Endometrial microvascular endothelial cells (primary cell): ENCODE measurements around the gene GFOD2. TPM values are rescaled to one million over a fixed set of nuclear protein-coding genes. Genes with fewer than 3 reads are reported as not detected.

Experiments
- in situ Hi-C: cut with HindIII; loops from 2 replicates; pipeline ENCODE4 v1.10.0; 2017; ENCODE audit warnings: low sequenced_read_pairs, low pct_unique_long_range_greater_than_20kb; ENCODE audit errors: inconsistent ontology term
- total RNA-seq: library from RNA; depleted of rRNA; stranded (reverse); fragments of >200 nt; gene quantifications from one replicate; pipeline ENCODE4 v1.2.3, GENCODE V29; 2015; ENCODE audit errors: inconsistent ontology term

GFOD2 gene
- total RNA-seq, 1 donor from 2014 or later: 27.0 TPM

DNA sequence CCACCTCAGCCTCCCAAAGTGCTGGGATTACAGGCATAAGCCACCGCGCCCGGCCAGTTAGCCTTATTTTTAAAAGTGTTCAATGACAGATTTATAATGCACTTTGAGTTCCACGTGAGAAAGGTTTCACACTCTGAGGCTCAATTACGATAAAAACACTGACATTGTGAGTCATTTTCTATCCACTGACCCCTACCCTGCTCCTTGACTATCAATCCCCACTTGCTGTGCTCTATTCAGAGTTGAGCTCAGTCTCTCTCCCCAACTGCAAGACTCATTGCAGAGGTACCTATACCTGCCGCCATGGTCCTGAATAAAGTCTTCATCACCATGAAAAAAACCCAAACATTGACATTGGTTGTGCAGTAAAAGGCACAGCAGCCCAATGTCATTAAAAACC lies 8.5 kb downstream of the GFOD2 start:
- in situ Hi-C loops: no loop called here

DNA sequence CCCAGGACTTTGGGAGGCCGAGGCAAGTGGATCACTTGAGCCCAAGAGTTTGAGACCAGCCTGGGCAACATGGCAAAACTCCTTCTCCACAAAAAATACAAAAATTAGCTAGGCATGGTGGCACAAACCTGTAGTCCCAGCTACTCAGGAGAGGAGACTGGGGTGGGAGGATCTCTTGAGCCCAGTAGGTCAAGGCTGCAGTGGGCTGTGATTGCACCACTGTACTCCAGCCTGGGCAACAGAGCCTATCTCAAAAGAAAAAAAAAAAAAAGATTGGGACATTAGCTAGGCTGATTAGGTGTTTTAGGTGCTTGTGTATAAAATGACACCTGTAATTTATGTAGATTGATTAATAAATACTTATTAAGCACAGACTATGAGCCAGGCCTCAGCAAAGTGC lies 10.1 kb downstream of the GFOD2 start:
- in situ Hi-C loops: no loop called here

DNA sequence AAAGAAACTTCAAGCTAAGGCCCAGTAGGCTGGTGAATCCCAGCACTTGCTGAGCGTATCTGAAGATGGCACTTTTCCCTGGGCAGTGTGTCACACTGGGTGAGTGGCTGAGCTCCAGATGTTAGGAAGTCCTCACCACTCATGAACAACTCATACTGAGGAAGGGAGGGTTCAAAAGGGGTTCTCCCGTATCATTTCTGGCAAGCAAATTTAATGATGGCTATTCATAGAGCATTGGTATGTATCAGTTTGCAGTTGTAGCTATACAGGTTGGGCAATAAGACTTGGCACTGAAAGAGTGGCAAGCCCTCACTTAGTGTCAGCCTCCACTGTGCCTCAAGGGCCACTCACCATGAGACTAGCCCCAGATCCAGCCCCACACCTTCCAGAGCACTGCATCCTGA lies 10.7 kb downstream of the GFOD2 start:
- in situ Hi-C loops: no loop called here

DNA sequence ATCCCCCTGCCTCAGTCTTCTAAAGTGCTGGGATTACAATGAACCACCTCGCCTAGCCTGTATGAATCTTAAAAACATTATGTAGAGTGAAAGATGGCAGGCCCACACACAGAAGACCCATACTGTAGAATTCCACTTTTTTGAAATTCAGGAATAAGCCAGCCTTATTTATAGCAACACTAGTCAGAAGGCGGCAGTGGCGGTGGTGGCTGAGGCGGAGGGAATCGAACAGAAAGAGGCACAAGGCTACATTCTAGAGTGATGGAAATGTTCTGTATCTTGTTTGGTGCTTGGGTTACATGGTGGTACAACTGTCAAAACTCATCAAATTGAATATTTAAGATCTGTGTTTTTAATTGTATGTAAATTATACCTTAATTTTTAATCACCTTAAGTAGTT lies 11.3 kb downstream of the GFOD2 start:
- in situ Hi-C loops: no loop called here

DNA sequence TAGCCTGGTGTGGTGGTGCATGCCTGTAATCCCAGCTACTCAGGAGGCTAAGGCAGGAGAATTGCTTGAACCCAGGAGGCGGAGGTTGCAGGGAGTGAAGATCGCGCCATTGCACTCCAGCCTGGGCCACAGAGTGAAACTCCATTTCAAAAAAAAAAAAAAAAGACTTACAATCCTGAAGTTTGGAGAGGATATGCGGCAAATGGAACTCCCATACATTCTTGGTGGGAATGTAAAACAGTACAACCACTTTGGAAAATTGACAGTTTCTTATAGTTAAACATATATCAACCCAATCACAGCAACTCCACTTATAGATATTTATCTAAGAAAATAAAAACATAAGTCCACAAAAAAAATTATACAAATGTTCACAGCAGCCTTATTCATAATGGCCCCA lies 11.9 kb downstream of the GFOD2 start:
- in situ Hi-C loops: no loop called here

DNA sequence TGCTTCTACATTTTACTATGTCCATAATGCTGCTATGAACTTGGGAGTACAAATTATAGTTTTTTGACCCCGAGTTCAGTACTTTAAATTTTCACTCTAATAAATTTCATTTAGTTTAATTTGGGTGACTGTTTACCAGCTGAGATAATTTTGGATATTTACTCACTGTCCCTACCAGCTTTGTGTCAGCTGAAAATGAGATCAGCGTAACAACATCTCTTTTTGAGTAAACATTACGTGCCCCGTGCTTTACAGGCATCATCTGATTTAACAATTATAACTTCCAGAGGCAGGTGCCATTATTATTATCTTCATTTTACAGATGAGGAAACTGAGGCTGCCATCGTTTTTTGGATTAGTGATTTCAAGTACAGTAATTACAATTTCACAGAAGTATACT lies 15.0 kb downstream of the GFOD2 start:
- in situ Hi-C loops: no loop called here

DNA sequence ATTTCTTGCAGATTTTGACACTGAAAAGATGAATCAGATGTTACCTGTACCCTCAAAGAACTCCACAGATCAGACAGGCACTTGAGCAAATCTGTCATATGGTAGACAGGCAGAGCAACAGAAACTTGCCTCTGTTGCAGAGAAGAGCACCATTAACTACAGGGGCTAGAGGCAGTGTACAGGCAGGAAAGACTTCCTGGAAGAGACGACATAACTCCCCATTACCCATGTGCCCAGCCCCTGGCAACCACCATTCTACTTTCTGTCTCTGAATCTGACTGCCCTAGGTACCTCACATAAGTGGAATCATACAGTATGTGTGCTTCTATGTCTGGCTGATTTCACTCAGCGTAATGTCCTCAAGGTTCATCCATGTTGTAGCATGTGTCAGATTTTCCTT lies 15.5 kb downstream of the GFOD2 start:
- in situ Hi-C loops: no loop called here

DNA sequence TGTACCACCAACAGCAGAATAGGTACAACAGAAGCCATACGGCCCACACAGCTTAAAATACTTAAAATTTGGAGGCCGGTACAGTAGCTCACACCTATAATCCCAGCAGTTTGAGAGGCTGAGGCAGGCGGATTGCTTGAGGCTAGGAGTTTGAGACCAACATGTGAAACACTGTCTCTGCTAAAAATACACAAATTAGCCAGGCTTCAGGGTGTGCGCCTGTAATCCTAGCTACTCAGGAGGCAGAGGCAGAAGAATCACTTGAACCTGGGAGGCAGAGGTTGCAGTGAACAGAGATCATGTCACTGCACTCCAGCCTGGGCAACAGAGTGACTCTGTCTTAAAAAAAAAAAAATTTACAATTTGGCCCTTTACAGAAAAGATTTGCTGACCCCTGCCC lies 17.0 kb downstream of the GFOD2 start:
- in situ Hi-C loops: no loop called here

DNA sequence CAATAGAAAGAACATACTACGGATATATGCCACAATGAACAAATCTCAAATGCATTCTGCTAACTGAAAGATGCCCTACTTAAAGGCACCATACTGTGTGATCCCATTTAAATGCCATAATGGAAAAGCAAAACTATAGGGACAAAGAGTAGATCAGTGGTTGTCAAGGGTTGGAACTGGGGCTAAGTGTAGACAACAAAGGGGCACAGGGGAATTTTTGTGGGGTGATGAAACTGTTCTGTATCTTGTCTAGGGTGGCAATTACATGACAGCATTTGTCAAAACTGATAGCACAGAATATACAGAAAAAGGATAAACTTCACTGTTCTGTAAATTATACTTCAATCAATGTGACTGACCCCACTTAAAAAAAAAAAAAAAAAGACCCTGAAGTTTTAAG lies 17.7 kb downstream of the GFOD2 start:
- in situ Hi-C loops: no loop called here

DNA sequence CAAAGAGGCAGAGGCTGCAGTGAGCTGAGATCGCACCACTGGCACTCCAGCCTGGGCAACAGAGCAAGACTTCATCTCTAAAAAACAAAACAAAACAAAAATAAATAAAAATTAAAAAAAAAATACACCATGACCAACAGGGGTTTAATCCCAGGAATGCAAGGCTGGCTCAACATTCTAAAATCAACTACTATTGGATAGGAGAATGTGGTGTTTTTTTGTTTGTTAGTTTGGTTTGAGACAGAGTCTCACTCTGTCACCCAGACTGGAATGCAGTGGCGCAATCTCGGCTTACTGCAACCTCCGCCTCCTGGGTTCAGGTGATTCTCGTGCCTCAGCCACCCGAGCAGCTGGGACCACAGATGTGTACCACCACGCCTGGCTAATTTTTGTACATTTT lies 19.9 kb downstream of the GFOD2 start:
- in situ Hi-C loops: loop anchor here (25.0 kb wide), 1 partner anchor 113 kb away; the partner anchor contains the start of genes RANBP10 and TSNAXIP1

DNA sequence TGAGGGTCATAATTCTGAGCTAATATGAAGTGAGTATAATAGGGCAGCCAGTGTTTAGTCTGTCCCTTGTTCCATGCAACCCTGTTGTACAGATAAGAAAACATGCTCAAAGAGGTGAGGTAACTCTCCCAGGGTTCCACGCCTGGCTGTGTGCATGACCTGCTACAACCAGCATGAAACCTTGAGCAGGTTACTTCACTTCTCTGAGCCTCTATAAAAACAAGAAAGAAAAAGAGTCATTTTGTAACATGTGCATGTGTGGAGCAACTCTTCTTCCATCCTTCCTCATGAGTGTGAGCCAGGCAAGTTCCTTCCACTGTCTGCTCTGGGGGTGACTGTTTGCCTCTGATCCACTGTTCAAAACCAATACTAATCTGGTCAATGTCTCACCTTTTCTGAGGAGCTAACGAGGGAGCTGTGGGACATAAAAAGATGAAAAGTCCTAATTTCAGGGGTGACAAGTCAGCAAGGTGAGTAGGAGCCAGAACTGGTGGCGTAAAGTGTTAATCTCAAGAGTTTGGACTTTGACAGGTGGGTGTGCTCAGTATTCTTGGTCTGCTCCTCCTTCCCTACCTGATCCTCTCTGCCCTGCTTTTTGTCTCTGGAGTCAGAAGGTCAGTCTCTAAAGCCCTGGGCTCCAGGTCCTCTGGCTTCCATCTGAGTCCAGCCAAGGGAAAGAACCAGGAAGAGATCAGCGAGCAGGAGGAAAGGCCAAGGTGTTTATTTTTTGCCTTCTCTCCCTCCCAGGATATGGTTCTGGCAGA lies 21.5 kb downstream of the GFOD2 start:
- in situ Hi-C loops: loop anchor here (25.0 kb wide), 1 partner anchor 115 kb away; the partner anchor contains the start of genes RANBP10 and TSNAXIP1

DNA sequence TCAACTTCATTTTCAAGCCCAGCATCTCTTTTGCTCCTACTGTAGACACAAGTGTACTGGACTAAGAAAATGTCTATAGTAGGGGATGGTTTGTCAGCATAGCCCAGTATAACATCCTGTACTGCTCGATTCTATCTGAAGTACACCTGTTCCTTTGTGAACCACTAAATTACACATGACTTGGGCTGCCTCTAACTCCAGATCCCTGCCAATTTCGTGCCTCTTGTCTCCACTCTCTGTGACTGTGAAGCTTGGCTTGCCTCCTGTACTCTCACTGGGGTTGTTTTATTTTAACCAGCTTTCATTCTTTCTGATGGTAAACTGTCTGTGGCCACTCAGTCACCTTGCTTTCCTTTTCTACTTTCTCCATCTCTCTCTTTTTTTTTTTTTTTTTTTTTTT lies 24.5 kb downstream of the GFOD2 start:
- in situ Hi-C loops: loop anchor here (25.0 kb wide), 1 partner anchor 118 kb away; the partner anchor contains the start of genes RANBP10 and TSNAXIP1

DNA sequence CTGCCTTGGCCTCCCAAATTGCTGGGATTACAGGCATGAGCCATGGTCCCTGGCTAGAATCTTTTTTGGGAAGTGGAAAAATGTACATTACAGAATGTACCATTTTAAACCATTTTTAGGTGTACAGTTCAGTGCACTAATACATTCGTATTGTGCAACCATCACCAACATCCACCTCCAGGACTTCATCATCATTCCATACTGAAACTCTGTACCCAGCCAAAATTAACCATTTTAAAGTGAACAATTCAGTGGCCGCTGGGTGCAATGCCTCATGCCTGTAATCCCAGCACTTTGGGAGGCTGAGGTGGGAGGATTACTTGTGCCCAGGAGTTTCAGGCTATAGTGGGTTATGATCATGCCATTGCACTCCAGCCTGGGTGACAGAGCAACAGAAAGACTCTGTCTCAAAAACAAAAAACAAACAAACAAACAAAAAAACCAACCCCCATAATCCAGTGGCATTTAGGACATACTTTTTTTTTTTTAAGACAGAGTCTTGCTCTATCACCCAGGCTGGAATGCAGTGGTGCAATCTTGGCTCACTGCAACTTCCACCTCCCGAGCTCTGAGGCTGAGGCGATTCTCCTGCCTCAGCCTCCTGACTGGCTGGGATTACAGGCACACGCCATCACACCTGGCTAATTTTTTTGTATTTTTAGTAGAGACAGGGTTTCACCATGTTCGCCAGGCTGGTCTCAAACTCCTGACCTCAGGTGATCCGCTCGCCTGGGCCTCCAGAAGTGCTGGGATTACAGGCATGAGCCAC lies 25.4 kb downstream of the GFOD2 start:
- in situ Hi-C loops: loop anchor here (25.0 kb wide), 1 partner anchor 119 kb away; the partner anchor contains the start of genes RANBP10 and TSNAXIP1

DNA sequence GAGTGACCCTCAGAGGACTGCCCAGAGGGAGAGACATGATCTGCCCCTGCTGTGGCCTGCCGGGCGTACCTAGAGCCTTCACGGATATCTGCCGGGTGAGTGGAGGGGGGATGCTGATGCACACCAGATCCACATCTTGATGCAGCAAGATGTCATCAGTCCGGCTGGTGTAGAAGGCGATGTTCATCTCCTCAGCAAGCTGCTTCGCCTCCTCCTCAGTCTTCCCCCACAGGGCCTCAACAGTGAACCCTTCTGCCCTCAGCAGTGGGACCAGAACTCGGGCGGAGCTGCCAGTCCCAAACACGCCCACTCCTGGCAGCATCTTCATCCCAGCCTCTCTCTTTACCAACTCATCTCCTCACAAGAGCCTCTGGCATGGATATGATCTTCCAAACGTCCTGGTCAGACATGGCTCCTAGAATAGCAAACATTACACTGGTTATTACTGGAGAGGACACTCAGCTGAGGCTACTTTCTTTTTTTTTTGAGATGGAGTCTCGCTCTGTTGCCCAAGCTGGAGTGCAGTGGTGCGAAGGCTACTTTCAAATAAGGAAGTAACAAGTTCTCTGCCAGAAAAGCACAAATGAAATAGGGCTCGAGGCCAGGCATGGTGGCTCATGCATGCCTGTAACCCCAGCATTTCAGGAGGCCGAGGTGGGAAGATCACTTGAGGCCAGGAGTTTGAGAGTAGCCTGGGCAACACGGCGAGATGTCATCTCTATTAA lies 33.6 kb downstream of the GFOD2 start:
- in situ Hi-C loops: loop anchor here (25.0 kb wide), 1 partner anchor 127 kb away; the partner anchor contains the start of genes RANBP10 and TSNAXIP1

DNA sequence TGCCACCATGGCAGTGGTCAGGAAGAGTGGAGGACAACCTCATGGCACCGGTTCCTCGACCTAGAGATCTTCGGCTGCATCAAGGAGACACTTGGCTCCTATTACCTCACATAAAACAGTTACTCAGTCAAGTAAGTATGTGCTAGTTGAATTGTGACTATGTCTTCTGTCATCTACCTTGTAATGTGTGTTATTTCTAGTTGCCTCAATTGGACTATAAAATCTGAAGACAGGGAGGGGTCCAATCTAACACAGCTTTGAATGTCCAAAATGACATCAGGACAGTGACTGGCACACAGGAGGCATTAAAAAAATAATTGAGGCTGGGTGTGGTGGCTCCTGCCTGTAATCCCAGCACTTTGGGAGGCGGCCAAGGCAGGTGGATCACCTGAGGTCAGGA lies 35.3 kb downstream of the GFOD2 start:
- in situ Hi-C loops: loop anchor here (25.0 kb wide), 1 partner anchor 129 kb away; the partner anchor contains the start of genes RANBP10 and TSNAXIP1

DNA sequence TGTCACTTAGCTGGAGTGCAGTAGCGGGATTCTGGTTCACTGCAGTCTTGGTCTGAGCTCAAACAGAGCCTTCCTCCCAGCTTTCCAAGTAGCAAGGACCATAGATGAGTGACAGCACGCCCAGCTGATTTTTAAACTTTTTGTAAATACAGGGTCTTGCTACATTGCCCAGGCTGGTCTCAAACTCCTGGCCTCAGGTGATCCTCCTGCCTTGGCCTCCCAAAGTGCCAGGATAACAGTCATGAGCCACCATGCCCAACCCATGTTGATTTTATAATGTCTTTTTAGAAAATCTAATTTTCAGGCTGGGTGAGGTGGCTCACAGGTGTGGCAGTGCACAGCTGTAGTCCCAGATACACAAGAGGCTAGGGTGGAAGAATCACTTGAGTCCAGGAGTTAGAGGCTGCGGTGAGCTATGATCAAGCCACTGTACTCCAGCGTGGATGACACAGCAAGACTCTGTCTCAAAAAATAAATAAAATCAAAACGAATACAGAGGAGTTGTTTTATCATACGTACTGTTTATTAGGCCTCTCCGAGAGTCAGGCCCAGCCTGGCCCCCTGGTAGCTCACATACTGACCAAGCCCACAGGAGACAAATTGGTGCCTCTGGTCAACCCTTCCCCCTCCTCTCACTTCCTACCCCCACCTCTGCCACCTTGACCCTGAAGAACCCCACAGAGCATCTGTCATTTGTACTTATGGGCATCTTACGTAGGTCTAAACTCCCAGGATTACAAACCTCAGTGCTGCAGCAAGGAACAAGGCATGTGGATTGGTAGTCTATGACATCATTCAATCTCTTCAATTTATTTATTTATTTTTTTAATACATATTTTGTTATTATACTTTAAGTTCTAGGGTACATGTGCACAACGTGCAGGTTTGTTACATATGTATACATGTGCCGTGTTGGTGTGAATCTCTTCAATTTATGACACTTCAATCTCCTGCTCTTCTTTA lies 38.9 kb downstream of the GFOD2 start:
- in situ Hi-C loops: loop anchor here (25.0 kb wide), 1 partner anchor 132 kb away; the partner anchor contains the start of genes RANBP10 and TSNAXIP1

DNA sequence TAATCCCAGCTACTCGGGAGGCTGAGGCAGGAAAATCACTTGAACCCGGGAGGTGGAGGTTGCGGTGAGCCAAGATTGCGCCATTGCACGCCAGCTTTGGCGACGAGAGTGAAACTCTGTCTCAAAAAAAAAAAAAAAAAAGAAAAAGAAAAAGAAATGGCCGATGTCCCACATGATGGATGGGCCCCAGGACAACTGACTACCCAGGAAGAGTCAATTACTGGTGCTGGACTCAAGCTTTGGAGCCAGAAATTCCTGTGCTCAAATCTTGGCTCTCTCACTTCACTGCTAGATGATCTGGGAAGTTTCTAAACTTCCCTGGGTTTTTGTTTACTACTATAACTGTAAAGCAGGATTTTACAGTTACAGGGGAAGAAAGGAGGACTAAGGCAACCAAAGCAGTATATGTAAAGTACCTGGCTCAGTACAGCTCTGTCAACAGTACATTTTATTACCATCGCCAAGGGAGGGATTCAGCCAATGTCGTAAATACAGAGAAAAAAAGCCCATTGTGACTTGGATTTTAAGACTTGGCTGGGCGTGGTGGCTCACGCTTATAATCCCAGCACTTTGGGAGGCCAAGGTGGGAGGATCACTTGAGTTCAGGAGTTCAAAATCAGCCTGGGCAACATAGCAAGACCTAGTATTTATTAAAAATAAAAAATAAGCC lies 40.6 kb downstream of the GFOD2 start:
- in situ Hi-C loops: loop anchor here (25.0 kb wide), 1 partner anchor 134 kb away; the partner anchor contains the start of genes RANBP10 and TSNAXIP1
